DMS53 (cell line): ENCODE results near the gene C1orf116.

Source experiments
- DNase-seq: peaks from one replicate; lab custom pipeline; 2025; lab: John Stamatoyannopoulos, UW

C1orf116 gene

DNA sequence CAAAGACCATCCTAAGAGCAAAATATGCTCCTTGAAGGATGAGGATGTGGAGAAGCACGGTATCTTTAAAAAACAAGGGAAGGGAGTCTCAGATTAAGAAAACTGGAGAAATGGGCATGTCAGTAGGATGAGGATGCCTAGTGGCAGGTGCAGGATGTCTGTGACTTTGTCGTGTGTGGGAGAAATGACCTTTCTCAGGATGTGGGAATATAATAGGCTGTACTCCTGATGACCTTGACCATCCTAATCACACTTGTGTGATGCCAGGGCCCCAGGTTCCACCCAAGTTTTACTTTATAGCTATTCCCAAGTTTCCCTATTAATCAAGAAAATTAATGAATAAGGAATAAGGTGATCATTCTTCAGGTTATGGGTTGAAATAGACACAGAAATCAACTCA, 12.9 kb downstream of the C1orf116 start:
- DNase-seq, result no peak

DNA sequence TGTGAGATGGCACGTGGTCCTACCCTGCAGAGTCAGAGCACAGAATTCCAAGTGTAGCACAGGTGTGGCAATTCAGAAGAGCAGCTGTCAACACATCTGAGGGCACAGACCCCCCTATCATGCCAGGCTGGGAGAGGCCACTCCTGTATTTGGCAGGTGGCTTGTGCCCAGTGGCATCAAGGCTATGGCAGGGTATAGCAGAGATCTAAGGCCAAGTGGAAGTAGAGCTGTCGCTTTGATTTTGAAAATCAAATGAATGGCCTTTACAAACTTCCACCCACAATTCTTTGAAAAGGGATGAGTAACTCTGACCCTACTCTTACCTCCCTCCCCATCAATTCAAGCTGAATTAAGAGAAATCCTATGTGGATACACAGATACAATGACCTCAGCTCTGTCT, 13.4 kb downstream of the C1orf116 start:
- DNase-seq, result no peak

DNA sequence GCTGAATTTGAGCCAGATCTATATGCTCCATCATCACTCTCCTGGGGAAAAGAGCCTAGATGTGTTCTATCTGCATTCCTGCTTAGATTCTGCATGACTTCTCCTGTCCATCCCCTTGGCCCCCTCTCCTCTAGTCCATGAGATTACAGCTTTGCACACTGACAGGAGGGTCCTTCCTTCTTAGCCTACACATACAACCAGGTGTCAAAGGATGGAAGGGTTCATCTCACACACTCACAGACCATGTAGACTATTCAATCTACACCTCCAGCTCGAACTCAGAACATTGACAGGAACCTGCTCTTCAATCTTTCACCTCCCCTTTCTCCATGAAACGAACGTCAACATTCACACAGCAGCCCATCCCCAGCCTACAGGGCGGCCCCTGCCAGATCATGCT, 13.8 kb downstream of the C1orf116 start:
- no peak for DNase-seq

DNA sequence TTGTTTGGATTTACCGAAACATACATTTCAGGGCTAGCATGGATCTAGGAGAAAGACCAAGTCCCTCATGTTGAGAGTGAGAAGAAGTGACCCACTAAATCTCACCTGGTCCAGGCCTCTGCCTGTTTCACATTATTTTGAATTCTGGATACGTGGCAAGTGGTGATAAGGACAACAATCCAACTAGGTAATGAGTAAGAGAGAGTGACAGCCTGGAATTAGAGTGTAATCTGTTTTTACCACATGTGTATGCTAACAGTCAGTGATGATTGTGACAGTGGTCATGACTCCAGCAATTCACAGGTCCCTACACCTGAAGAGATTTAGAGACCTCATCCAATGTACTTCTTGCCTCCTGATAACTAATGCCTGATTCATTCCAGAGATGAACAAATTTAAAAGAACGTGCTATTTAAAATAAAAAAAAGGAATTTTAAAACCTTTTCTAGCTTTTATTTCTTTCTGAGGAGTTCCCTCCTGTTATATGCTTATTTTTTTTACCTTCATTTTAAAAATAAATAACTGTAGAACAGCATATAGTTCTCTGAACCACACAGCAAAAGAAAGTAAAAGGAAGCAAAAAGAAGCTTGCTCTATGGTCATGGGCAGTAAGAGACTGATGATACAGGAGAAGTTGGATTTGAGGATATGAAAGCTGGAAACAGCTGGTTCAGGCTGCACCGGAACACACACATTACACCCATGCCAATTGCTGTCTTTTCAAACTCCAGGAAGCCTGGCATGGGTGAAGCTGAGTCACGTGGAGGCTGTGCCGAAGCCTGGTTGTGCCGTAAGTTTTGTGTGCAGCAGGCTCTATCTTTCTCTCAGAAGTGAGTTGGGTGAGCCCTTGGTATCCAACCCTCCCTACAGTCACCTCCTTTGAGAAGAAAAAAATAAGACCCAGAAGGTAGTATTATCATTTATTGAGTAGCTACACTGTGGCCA, 14.7 kb downstream of the C1orf116 start:
- DNase-seq, result no peak

DNA sequence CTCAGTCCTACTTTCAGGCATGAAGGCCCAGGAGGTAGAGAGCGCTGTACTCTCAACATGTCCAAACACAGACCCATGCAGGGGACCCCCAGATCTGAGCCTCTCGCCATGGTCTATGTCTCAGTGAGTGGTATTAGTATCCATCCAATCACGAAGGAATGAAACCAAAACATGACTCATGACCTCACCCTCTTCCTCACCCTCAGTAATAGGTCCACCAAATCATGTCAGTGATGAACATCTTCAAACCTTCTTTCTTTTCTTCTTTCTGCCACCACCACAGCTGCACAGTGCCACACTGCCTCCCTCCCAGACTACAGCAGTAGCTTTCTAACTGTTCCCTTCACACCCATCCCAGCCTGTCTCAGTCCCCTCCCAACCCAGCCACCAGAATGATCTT, 16.8 kb downstream of the C1orf116 start:
- DNase-seq, result no peak

DNA sequence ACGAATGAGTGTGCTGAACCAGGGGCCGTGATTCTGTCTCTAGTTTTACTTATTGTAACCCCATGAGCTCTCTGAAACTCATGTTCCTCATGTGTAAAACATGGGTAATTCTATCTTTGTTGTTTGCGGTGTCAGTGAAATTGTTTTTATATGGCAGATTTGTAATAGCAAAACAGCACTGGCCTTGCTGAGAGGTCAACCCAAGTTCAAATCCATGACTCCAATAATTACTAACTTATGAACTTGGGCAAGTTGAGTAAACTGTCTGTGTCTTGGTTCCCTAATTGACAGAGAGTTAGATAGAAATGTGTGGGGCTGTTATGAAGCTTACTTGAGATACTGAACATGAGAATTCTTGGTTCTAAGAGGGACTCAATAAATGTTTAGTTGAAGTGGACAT, 17.8 kb downstream of the C1orf116 start:
- no peak for DNase-seq

DNA sequence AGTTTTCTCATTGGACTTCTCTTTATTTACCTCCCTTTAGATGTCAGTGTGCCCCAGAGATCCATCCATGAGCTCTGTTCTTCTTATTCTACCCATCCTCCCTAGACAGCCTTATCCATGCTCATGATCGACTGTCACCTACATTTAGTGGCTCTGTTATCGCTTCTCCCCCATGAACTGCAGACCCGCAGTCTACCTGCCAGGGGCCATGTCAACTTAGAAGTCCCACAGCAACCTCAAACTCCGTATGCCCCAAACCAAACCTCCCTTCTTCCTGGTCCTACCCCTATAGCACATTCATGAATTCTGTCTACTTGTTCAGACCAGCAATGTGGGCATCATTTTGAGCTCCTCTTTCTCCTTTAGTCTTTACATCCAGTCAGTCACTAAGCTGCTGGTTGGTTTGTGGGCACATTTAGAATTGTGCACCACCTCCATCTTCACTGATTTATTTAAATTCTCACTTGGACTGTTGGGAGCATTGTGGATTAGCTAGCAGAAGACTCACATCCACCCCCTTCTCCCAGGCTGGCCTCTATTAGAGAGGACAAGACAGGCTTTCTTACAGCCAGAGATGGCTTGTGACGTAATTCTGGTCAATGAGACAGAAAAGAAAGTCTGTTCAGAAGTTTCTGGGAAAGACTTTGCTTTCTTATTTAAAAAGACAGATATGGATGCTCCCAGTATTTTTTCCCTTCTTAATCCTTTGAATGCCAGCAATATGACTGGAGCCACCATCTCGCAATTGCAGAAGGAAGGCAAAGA, 19.1 kb downstream of the C1orf116 start:
- DNase-seq, result no peak

DNA sequence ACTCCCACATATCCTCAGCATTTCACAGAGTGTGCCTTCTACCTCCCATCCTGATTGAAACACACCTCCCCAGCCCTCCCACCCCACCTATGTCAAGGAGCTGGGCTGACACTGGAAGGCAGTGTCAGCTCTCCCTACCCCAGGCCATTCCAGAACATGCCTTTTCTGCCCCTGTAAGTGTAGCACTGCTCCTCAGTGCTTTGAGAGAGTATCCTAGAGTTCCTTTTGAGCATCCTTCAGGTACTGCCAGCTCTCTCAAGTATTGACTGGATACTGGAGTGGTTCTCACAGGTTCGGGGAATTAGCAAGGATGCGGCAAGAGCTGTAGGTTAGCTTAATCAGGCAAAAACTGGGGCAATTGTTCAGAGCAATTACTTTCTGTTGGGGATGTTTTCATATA, 21.8 kb downstream of the C1orf116 start:
- DNase-seq, result no peak

DNA sequence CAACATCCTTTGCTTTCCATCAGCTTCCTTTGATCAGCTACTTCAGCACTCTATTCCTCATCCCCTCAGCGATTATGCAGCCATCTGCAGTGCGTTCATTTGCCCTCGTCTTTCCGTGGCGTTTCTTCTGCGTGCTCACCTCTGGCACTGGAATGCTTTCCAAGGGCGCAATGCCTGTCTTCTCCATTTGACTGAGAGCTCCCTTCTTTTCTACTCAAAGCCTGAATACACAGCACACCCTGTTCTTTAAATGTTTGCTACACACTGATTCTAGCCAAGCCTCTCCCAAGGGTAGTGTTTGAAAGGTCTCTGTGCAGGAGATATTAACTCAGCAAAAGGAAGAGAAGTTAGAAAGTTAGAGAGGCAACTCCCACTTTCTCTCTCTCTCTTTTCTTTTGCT, 22.6 kb downstream of the C1orf116 start:
- no peak for DNase-seq

DNA sequence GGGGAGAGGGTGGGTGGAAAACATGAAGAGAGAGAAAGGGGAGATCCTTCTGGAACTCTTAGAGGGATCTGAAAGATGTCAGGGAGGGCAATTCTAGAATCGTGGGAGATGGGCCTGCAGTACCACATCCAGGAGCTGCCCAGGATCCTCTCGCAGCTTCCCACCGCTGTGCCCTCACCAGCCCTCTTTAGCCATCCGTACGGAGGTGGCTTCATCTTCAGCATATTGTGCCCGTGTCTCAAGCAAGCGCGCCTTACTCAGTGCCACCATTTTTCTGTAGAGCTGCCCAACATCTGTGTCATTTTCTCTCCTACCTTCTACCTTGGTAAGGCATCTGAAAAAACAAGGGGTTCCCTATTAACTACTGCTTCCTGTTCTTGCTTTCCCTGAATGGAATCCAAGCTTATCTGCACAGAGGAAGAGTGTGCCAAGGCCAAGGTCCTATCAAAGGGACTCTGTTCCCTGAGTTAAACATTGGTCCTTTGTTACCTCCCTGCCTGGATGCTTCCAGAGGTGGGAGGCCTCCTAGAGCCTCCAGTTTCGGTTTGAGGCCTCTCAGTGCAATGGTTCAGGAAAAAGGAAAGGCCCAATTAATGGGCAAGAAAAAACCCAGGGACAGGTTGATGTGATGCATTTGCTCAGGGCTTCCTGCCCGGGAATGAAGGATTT, 23.2 kb downstream of the C1orf116 start:
- DNase-seq, result no peak

DNA sequence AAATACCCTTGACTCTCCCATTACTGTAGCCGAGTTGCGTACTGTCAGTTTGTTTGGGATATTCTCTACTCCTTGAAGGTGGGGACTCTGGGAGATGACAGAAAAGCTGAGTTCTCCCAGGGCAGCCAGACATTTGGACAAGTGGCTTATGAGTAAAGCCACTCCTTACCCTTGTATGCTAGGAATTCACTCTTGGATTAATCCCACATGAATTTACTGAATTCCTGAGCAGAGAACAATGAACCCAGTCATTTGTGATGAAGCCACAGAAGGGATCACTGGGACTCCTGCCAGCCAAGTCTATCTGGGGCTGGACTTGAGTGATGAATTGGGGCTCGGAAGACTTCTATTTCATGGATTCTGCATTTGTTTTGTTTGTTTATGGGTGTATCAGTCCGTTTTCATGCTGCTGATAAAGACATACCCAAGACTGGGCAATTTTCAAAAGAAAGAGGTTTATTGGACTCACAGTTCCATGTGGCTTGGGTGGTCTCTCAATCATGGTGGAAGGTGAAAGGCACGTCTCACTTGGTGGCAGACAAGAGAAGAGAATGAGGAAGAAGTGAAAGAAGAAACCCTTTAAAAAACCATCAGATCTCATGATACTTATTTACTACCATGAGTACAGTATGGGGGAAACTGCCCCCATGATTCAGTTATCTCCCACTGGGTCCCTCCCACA, 25.1 kb downstream of the C1orf116 start:
- no peak for DNase-seq

DNA sequence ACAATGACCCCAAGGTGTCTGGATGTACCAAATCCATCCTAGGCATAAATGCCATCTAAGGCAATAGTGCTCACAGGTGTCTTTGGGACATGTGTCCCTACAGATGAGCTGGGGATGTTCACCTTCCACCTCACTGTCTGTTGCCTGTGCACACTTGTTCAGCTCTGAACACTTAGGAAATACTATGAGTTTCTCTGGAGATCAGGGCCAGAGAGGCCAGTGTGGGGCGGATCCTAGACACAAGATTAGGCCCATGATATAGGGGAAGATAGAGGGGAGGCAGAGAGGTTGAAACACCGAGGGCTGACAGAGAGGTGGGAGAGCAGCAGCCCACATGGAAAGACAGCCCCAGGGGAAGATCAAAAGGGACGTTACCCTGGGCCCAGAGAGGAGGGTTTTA, 25.6 kb downstream of the C1orf116 start:
- no peak for DNase-seq

DNA sequence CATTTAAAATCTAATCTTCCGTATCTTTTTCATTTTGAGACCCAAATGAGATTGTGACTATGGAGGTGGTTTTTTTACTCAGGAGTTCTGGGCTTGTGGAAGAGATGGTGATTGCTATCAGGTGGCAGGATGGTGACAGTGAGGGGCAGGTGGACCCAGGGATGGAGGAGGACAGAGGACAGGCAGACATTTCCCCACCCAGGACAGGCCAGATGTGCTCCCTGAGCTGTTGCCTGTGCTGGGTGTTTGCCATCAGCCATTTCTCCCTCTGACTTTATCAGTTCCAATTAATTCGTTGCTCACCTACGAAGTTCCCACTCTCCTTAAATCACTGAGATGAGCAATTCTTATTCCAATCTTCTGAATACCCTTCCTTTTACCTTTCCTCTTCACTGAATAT, 26.5 kb downstream of the C1orf116 start:
- no peak for DNase-seq

DNA sequence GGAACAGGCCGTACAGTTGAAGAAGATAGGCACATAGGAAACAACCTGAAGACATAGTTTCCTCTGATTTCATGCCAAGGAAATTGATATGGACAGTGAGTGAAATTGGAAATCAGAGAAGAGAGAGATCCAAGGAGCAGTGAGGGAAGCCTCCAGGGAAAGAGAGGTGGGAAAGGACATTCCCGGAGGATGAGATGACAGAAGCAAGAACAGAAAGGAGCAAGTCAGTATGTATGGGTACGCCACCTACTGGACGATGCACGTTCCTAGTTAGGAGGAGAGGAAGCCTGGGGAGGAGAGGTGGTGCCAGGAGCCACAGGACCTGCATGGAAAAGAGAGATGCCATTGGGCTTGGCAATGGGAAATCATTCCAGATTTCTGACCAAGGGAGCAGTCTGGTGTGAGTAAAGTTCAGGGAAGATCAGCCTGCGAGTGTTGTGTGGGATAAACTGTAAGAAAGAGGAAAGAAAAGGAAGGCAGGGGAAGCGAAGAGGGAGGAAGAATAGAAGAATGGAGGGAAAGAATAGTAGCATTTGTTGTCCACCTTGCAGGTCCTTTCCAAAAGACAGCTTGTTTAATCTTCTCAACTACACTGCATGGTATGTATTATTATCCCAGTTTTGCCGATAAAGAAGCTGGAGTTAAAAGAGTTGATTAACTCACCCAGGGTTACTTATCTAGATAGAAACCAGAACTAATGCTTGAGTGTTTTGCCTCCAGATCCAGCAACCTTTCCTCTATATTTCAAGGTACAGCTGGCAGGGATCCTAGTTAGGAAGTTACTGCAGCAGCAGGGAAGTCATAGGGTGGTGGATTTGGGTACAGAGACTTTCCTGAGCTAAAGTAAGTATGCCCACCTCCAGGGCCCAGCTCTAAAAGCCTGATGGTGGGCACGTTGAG, 27.4 kb downstream of the C1orf116 start:
- DNase-seq, result peak; percentile 91

DNA sequence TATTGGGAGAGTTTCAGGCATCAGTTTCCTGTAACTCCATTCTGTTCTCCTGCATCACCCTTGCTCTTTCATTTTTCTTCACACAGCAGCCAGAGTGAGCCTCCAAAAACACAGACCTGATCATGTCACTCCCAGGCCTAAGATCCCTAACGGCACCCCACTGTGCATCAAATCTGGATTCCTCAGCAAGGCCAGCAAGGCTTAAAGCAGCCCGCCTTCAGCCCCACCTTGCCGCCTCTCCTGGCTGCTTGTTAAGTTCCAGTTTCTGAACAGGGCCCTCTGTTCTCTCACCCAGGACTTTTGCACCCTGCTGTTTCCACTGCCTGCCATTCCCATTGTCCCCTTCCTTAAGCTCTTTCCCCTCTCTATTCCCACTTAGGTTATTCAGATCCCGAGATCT, 29.3 kb downstream of the C1orf116 start:
- peak; percentile 60 for DNase-seq

DNA sequence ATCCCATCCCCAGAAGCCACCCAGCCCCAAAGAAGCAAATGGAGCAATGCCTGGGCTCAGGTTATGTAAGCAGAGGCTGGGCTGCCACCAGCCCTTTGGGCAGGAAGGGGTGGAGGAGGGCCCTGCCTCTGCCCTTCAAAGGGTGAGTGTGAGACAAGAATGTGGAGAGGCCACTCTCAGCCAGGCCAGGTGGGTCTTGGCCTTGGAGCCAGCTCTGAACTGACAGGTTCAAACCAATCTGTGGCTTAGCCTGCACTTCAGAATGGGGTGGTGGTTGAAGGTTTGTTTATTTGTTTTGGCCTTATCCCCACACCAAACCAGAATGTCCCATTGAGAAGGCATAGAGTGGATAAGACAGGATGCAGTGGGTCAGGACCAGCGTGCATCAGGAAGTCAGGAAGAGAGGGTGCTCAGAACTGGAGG, 29.8 kb downstream of the C1orf116 start:
- DNase-seq, result peak; percentile 96

DNA sequence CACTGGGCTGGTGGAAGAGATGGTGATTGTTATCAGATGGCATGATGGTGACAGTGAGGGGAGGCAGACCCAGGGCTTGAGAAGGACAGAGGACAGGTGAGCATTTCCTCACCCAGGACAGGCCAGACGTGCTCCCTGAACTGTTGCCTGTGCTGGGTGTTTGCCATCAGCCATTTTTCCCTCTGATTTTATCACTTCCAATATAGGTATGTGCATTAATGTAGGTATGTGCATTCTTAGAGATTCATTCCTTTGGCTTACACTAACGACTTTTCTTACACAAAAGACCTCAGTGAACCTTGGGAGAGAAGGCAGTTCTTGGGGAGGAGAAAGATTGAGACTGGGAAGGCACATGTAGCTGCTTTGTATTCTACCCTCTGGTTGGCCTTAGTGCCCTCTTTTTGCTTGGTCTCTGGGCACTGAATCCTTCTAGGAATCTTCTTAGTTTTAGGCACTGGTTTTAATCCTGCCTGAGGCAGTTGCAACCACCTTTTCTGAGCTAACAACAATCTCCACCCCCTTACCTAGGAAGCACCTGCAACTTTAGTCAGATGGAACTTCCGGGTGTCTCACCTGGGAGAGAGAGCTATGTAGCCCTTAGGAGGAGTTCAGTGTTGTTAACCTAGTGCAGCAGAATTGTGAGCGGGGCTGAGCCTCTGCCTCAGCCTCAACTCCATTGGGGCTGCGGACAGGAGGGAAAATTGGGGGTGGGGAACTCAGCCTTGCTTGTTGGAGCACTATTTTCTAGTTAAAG, 30.9 kb downstream of the C1orf116 start:
- peak; percentile 92 for DNase-seq

DNA sequence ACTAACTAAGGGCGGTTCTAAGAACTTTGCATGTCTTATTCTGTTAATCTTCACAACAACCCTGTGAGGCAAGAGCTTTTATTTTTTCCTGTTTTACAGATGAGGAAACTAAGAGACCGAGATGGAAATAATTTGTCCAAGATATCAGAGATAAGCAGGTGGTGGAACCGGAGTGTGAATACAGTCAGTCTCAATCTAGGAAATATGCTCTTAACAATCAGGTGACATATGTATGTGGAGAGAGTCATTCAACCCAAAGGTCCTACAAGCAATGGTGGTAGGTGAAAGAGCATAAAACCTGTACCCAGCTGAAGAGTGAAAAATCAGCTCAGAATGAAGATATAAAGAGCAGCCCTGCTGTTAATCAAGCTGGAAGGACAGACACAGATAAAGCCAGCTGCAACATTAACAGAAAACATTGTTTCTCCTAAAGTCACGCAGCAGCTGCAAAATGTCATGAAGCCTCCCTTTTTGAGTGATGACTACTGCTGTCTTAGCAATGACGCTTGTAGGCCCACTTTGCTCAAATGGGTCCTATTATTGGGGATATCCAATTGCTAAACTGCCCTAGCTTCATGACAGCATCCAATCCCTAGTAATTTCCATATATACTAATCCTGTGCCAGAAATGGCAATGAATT, 31.8 kb downstream of the C1orf116 start:
- DNase-seq, result peak; percentile 20

DNA sequence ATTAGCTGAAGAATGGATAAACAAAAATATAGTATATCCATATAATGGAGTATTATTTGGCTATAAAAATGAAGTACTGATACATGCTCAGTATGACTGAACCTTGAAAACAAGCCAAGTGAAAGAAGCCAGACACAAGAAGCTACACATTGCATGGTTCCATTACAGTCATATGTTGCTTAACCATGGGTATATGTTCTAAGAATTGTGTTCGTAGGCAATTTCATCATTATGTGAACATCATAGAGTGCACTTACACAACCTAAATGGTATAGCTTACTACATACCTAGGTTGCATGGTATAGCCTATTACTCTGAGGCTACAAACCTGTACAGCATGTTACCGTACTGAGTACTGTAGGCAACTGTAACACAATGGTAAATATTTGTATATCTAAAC, 33.7 kb downstream of the C1orf116 start:
- DNase-seq, result no peak

DNA sequence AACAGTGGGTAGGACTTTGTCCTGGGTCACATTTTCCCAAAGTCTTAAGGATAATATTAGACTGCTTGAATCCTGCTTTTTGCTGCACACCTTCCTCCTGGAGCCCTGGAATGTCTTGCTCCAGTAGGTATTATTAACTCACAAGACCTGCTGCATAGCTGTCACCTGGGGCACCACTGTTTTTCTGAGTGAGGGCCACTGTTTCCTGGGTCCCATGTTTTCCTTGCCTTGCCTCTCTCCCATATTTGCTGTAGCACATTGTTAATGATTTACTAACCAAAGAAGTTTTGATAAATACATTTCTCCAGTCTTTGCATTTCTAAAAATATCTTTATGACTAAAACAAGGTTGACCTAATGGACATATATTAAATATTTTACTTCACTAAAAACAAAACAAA, 39.8 kb downstream of the C1orf116 start:
- DNase-seq, result peak; percentile 64
